B cell (primary cell): ENCODE results near the gene CIAO2B. TPM values are rescaled to one million over a fixed set of nuclear protein-coding genes. Genes with fewer than 3 reads are reported as not detected.

Experiments
- ATAC-seq: fragments of 200-7000 bp; cut with Tn5 transposase; one replicate; pipeline ENCODE4 v1.10.0; 2021; ENCODE audit warnings: low read depth, mild to moderate bottlenecking, moderate number of reproducible peaks, moderate library complexity
- CTCF ChIA-PET: fragments of 350-600 bp; sonication (Branson Sonifier 250); formaldehyde crosslinking; loops from one replicate; lab custom pipeline; 2021; ENCODE audit warnings: antibody characterized with exemption, inconsistent platforms; lab: Charles Lee
- POLR2A ChIA-PET: fragments of 350-600 bp; sonication (Branson Sonifier 250); formaldehyde crosslinking; loops from one replicate; lab custom pipeline; 2021; ENCODE audit warnings: antibody characterized with exemption; lab: Charles Lee
- DNase-seq: peaks from one replicate; pipeline ENCODE4 v3.0.0; 2013
- H2AFZ ChIP-seq: 2 replicates; pipeline ENCODE4 v1.6.1; 2012; ENCODE audit warnings: mild to moderate bottlenecking, low read depth, low read length; ENCODE audit not compliant: insufficient read depth, poor library complexity, severe bottlenecking
- H3K27ac ChIP-seq, 2 donors: 1 replicate in 1 of 2; 2 replicates in 1 of 2; pipeline ENCODE4 v1.5.1; 2012 to 2013; ENCODE audit warnings: low read length in 2 of 2, mild to moderate bottlenecking in 2 of 2, moderate library complexity in 1 of 2
- H3K27me3 ChIP-seq, 4 experiments: fragments of 200-600 bp in 1 of 4; sonication (generic) in 1 of 4; replicated peaks in 1 of 4; 1 replicate in 2 of 4; 2 replicates in 2 of 4; pipeline versions ENCODE4 v1.6.1 to v1.7.0; 2013 to 2016; ENCODE audit warnings: low read length in 3 of 4, mild to moderate bottlenecking in 2 of 4, mixed read lengths in 1 of 4, moderate library complexity in 1 of 4; ENCODE audit not compliant: insufficient read depth in 4 of 4, control insufficient read depth in 3 of 4; ENCODE audit errors: control extremely low read depth in 1 of 4
- H3K36me3 ChIP-seq, 2 experiments: replicated peaks in 1 of 2; 1 replicate in 1 of 2; 2 replicates in 1 of 2; pipeline versions ENCODE4 v1.6.1 to v1.7.1; 2013; ENCODE audit warnings: low read length in 1 of 2; ENCODE audit not compliant: insufficient read depth in 2 of 2, control insufficient read depth in 1 of 2; ENCODE audit errors: control extremely low read depth in 1 of 2, extremely low read depth in 1 of 2
- H3K4me1 ChIP-seq, 2 donors: fragments of 200-600 bp in 1 of 2; sonication (generic) in 1 of 2; 1 replicate in 1 of 2; 2 replicates in 1 of 2; pipeline versions ENCODE4 v1.5.1 to v1.6.1; 2013 to 2017; ENCODE audit warnings: low read length in 2 of 2; ENCODE audit not compliant: control insufficient read depth in 2 of 2, insufficient read depth in 2 of 2
- H3K4me2 ChIP-seq: replicated peaks from 2 replicates; pipeline ENCODE3; 2012; ENCODE audit warnings: mild to moderate bottlenecking, low read depth, low read length; ENCODE audit not compliant: poor library complexity, severe bottlenecking
- H3K4me3 ChIP-seq, 5 experiments: fragments of 200-600 bp in 1 of 5; sonication (generic) in 1 of 5; 1 replicate in 3 of 5; 2 replicates in 2 of 5; pipeline versions ENCODE4 v1.5.1 to v1.7.0; 2011 to 2016; ENCODE audit warnings: low read length in 4 of 5, mild to moderate bottlenecking in 4 of 5, low read depth in 2 of 5, control low read depth in 1 of 5, moderate library complexity in 1 of 5; ENCODE audit not compliant: insufficient read depth in 1 of 5; ENCODE audit errors: control extremely low read depth in 1 of 5, extremely low read depth in 1 of 5
- H3K79me2 ChIP-seq: fragments of 200-600 bp; sonication (generic); one replicate; pipeline ENCODE4 v1.6.0; 2016; ENCODE audit warnings: low read length; ENCODE audit not compliant: control insufficient read depth, insufficient read depth
- H3K9ac ChIP-seq: fragments of 200-600 bp; sonication (generic); 2 replicates; pipeline ENCODE4 v1.6.1; 2017; ENCODE audit warnings: mild to moderate bottlenecking, low read length, moderate library complexity
- H3K9me3 ChIP-seq, 3 donors: one replicate each; pipeline versions ENCODE4 v1.6.1 to v1.7.1; 2013; ENCODE audit warnings: low read length in 2 of 3; ENCODE audit not compliant: control insufficient read depth in 2 of 3, insufficient read depth in 1 of 3; ENCODE audit errors: control extremely low read depth in 1 of 3
- H4K20me1 ChIP-seq: 2 replicates; pipeline ENCODE4 v1.6.0; 2012; ENCODE audit warnings: mild to moderate bottlenecking, low read length; ENCODE audit not compliant: insufficient read depth, control insufficient read depth, poor library complexity, severe bottlenecking
- H3K27ac Mint-ChIP-seq: one replicate; pipeline ENCODE4 v1.8.0; 2021; ENCODE audit warnings: mixed read lengths
- H3K27me3 Mint-ChIP-seq: one replicate; pipeline ENCODE4 v1.8.0; 2021; ENCODE audit warnings: mixed read lengths
- H3K4me1 Mint-ChIP-seq: one replicate; pipeline ENCODE4 v1.8.0; 2021; ENCODE audit warnings: mixed read lengths
- H3K4me3 Mint-ChIP-seq: one replicate; pipeline ENCODE4 v1.8.0; 2021; ENCODE audit warnings: mixed read lengths
- H3K9me3 Mint-ChIP-seq: one replicate; pipeline ENCODE4 v1.8.0; 2022; ENCODE audit warnings: mixed read lengths; ENCODE audit not compliant: insufficient read depth
- EZH2 ChIP-seq: IDR thresholded peaks from 2 replicates; pipeline ENCODE4 v1.6.1; 2012; ENCODE audit warnings: borderline replicate concordance, low read depth, mild to moderate bottlenecking, moderate library complexity, low read length; ENCODE audit not compliant: insufficient read depth, poor library complexity, severe bottlenecking
- WGBS: methylation state at CpG from one replicate; pipeline ENCODE4 v1.1.5; 2013; ENCODE audit warnings: missing lambda C conversion rate; ENCODE audit not compliant: insufficient coverage; 5-methylcytosine and 5-hydroxymethylcytosine counted together
- intact Hi-C: fragments of 100-400 bp; cut with micrococcal nuclease; formaldehyde crosslinking; loops from one replicate; pipeline ENCODE4 v1.10.0; 2022
- polyA plus RNA-seq: library from polyadenylated mRNA; depleted of rRNA; stranded (reverse); fragments of >200 nt; gene quantifications from 2 replicates; pipeline ENCODE4 v1.2.3, GENCODE V29; 2012
- total RNA-seq, 2 donors: library from RNA; stranded (reverse); fragments of 120-200 nt in 1 of 2; gene quantifications; 1 replicate in 1 of 2; 2 replicates in 1 of 2; pipeline versions ENCODE4 v1.2.3 to v1.2.4, GENCODE V29; 2013 to 2022
- TF ChIP-seq, protein P1 (sequence below): fragments of 200-600 bp; IDR thresholded peaks from one replicate; pipeline ENCODE4 v1.8.0; 2022; ENCODE audit warnings: antibody characterized with exemption, mild to moderate bottlenecking

CIAO2B gene
- total and polyA plus RNA-seq, 2 donors (not counting 1 experiment from before 2014, with no cell fraction given) = 60.6 to 159 TPM

DNA sequence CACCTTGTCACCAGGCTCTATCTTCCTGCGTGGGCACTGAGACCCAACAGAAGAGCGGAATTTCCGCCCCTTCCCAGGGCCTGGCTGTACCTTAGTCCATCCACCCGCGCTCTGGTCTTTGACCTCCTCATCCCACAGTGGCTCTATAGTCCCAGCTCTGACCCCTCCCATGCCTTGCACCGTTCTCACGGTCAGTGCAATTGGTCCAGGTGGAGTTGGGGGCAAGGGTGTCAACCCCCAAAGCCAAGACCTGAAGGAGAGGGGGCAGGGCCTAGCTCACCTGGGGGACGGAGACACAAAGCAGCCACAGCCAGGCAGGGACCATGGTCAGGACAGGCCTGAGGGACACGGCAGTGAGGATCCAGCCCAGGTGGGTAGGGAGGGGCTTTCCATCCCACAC is 16.5 kb downstream of the CIAO2B start:
- Histone ChIP-seq H3K27me3 (peaks cover 0 to 12% (median 0%) of the 10 kb centered on the region in 4 experiments), H3K9ac (no peak overlapping the region), H3K9me3 (no peaks in the 10 kb centered on the region), H3K4me2 (no peak overlapping the region), H3K4me1 (no peaks in the 10 kb centered on the region), H3K36me3 (no peaks in the 10 kb centered on the region), H4K20me1 (no peaks in the 10 kb centered on the region), H3K79me2 (no peaks in the 10 kb centered on the region), H2AFZ (no peak overlapping the region), H3K27ac (no peak overlapping the region), H3K4me3 (no peak overlapping the region)
- Mint-ChIP-seq H3K4me1 (no peaks in the 10 kb centered on the region), H3K27ac (no peak overlapping the region), H3K4me3 (no peak overlapping the region), H3K9me3 (no peaks in the 10 kb centered on the region), H3K27me3 (peaks cover 15% of the 10 kb centered on the region)
- ChIA-PET POLR2A (no interaction called here), CTCF (no interaction called here)
- intact Hi-C loops = no loop called here
- DNase-seq = no peak
- WGBS = 98% methylated on average over 5 of the region's 9 CpGs
- no peak for ATAC-seq
- TF ChIP-seq EZH2 = no peak

DNA sequence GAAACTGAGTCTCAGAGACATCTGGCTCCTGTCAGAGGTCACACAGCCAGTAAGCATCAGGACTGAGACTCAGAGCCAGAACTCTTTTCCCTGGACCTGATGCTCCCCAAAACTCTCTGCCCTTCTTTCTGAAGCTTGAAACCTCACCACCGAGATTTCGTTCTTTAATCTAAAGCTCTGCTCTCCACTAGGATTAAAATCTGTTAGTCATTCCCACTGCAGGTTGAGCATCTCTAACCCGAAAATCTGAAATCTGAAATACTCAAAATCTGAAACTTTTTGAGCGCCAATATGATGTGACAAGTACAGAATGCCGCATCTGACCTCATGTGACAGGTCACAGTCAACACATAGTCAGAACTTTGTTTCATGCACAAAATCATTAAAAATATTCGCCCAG is 17.7 kb downstream of the CIAO2B start:
- Histone ChIP-seq H3K9me3 (no peaks in the 10 kb centered on the region), H3K27me3 (peaks cover 0 to 4% (median 0%) of the 10 kb centered on the region in 4 experiments), H3K27ac (no peak overlapping the region), H3K4me1 (no peaks in the 10 kb centered on the region), H3K9ac (no peak overlapping the region), H4K20me1 (no peaks in the 10 kb centered on the region), H3K4me2 (no peak overlapping the region), H3K79me2 (no peaks in the 10 kb centered on the region), H2AFZ (no peak overlapping the region), H3K36me3 (no peaks in the 10 kb centered on the region), H3K4me3 (no peak overlapping the region)
- WGBS = 83% methylated on average over 6 of the region's 6 CpGs
- no peak overlapping the region for H3K4me3 Mint-ChIP-seq
- no peaks in the 10 kb centered on the region for H3K4me1 Mint-ChIP-seq
- H3K27me3 Mint-ChIP-seq = peaks cover 15% of the 10 kb centered on the region
- intact Hi-C loops = no loop called here
- no peaks in the 10 kb centered on the region for H3K9me3 Mint-ChIP-seq
- TF ChIP-seq, protein P1, sequence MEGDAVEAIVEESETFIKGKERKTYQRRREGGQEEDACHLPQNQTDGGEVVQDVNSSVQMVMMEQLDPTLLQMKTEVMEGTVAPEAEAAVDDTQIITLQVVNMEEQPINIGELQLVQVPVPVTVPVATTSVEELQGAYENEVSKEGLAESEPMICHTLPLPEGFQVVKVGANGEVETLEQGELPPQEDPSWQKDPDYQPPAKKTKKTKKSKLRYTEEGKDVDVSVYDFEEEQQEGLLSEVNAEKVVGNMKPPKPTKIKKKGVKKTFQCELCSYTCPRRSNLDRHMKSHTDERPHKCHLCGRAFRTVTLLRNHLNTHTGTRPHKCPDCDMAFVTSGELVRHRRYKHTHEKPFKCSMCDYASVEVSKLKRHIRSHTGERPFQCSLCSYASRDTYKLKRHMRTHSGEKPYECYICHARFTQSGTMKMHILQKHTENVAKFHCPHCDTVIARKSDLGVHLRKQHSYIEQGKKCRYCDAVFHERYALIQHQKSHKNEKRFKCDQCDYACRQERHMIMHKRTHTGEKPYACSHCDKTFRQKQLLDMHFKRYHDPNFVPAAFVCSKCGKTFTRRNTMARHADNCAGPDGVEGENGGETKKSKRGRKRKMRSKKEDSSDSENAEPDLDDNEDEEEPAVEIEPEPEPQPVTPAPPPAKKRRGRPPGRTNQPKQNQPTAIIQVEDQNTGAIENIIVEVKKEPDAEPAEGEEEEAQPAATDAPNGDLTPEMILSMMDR = no peak
- TF ChIP-seq EZH2 = no peak
- DNase-seq = no peak
- CTCF ChIA-PET = no interaction called here
- ATAC-seq = no peak
- no peak overlapping the region for H3K27ac Mint-ChIP-seq
- POLR2A ChIA-PET = interaction anchor here (0.7 kb wide), 1 partner anchor 10 kb away, joined by 3 read pairs; no protein-coding TSS in a partner anchor
